NCI-H510A (cell line): ENCODE results near the gene GNAT1.
A peak's percentile ranks its signal among the peaks of the same experiment; 100 is the strongest.
"Not testable (repeated sequence)": the region's sequence is repeated elsewhere in the genome, so short reads cannot be mapped to it uniquely, and the experiment has no call there.

Experiments
- DNase-seq: peaks from one replicate; lab custom pipeline; 2025; lab: John Stamatoyannopoulos, UW

The GNAT1 gene

GRCh38 chr3:50242851-50243542, 51.6 kb downstream of the GNAT1 start:
- no peak for DNase-seq

- no peak for DNase-seq
These were observed 52.1 kb downstream of the GNAT1 start for GRCh38 chr3:50243543-50243895.

GRCh38 chr3:50244813-50245212, 53.4 kb downstream of the GNAT1 start:
- DNase-seq = not testable (repeated sequence)

- DNase-seq = no peak
These were observed 53.9 kb downstream of the GNAT1 start for GRCh38 chr3:50245251-50245745.

GRCh38 chr3:50245831-50246516, 54.6 kb downstream of the GNAT1 start:
- DNase-seq = peak; percentile 32

GRCh38 chr3:50246517-50246954, 55.1 kb downstream of the GNAT1 start:
- no peak for DNase-seq
